SK-N-SH (cell line): Measurements from ENCODE around the gene IQCN.

ENCODE experiments used
- MXI1 ChIP-seq: IDR thresholded peaks from 2 replicates; pipeline ENCODE4 v1.6.1; 2012; ENCODE audit warnings: mild to moderate bottlenecking, low read depth, low read length, improper control_type of control experiment
- POLR2AphosphoS5 ChIP-seq: IDR thresholded peaks from 2 replicates; pipeline ENCODE4 v1.6.1; 2012; ENCODE audit warnings: low read depth, low read length
- RAD21 ChIP-seq: IDR thresholded peaks from 2 replicates; pipeline ENCODE4 v1.6.1; 2012; ENCODE audit warnings: mild to moderate bottlenecking, low read length
- SIN3A ChIP-seq: IDR thresholded peaks from 2 replicates; pipeline ENCODE4 v1.6.1; 2012; ENCODE audit warnings: low read depth, mild to moderate bottlenecking, low read length, moderate library complexity, borderline replicate concordance
- YY1 ChIP-seq: IDR thresholded peaks from 2 replicates; pipeline ENCODE4 v1.4.0; 2012; ENCODE audit warnings: low read depth, mild to moderate bottlenecking
- TF ChIP-seq, protein P1 (sequence below): fragments of 200-600 bp; sonication (generic); IDR thresholded peaks from 2 replicates; pipeline ENCODE4 v1.6.1; 2017; ENCODE audit warnings: antibody characterized with exemption, mild to moderate bottlenecking, moderate library complexity
- TF ChIP-seq, protein P2 (sequence below): IDR thresholded peaks from 2 replicates; pipeline ENCODE4 v1.4.0; 2012; ENCODE audit warnings: low read depth

DNA sequence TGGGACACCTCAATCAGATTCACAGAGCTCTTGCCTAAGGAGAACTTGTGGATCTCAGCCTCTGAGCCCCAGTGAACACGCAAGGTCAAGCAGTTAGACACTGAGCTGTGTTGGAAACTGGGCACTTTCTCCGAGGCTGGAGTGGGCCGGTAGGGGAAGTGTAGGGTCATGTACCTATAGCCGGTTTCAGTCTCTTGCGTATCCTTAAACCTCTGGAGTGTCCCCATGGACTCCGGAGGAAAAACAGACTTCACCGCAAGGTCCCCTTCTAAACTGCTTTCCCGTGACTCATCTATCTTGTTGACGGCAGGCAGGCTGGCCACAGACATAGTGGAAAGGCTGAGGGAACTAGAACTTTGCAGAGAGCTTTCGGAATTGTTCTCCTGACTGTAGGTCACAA lies 11.3 kb downstream of the IQCN start:
- TF ChIP-seq, protein P1, sequence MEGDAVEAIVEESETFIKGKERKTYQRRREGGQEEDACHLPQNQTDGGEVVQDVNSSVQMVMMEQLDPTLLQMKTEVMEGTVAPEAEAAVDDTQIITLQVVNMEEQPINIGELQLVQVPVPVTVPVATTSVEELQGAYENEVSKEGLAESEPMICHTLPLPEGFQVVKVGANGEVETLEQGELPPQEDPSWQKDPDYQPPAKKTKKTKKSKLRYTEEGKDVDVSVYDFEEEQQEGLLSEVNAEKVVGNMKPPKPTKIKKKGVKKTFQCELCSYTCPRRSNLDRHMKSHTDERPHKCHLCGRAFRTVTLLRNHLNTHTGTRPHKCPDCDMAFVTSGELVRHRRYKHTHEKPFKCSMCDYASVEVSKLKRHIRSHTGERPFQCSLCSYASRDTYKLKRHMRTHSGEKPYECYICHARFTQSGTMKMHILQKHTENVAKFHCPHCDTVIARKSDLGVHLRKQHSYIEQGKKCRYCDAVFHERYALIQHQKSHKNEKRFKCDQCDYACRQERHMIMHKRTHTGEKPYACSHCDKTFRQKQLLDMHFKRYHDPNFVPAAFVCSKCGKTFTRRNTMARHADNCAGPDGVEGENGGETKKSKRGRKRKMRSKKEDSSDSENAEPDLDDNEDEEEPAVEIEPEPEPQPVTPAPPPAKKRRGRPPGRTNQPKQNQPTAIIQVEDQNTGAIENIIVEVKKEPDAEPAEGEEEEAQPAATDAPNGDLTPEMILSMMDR, result no peak
- TF ChIP-seq POLR2AphosphoS5 (no peak), MXI1 (no peak), SIN3A (no peak), RAD21 (no peak), YY1 (no peak)
- TF ChIP-seq, protein P2, sequence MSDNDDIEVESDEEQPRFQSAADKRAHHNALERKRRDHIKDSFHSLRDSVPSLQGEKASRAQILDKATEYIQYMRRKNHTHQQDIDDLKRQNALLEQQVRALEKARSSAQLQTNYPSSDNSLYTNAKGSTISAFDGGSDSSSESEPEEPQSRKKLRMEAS, result no peak
